ENCODE results near the gene KCTD16.

DNA sequence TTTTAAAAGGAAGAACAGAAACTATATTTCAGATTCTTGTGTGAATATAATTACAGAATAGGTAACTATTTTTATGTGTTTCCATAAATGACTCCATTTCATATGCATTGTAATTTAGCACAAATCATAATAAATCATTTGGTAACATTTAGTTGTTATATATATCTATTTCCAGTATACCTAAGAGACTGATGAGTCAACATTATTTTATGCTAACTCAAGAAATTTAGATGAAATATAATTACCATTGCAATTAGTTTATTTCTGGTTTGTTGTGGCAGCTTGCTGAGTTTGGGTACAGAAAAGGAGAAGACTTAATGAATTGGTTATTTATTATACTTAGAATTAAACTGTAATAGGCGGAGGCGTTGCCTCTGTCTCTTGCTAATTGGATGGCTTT lies 314.9 kb downstream of the KCTD16 start:
- TF ChIP-seq POLR2AphosphoS5 (IDR thresholded peaks at IDR 0.05; ENCODE audit: low read depth, low read length), result no peak
- no peak for TF ChIP-seq ELF1 (IDR thresholded peaks at IDR 0.05; ENCODE audit: borderline replicate concordance, low read depth)
- TF ChIP-seq, protein P1, sequence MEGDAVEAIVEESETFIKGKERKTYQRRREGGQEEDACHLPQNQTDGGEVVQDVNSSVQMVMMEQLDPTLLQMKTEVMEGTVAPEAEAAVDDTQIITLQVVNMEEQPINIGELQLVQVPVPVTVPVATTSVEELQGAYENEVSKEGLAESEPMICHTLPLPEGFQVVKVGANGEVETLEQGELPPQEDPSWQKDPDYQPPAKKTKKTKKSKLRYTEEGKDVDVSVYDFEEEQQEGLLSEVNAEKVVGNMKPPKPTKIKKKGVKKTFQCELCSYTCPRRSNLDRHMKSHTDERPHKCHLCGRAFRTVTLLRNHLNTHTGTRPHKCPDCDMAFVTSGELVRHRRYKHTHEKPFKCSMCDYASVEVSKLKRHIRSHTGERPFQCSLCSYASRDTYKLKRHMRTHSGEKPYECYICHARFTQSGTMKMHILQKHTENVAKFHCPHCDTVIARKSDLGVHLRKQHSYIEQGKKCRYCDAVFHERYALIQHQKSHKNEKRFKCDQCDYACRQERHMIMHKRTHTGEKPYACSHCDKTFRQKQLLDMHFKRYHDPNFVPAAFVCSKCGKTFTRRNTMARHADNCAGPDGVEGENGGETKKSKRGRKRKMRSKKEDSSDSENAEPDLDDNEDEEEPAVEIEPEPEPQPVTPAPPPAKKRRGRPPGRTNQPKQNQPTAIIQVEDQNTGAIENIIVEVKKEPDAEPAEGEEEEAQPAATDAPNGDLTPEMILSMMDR (IDR thresholded peaks at IDR 0.05 in 2 of 3, conservative IDR thresholded peaks at IDR 0.05 in 1 of 3; ENCODE audit: borderline replicate concordance in 1 of 3, insufficient read depth in 1 of 3, low read depth in 2 of 3, low read length in 2 of 3), result no peak
- TF ChIP-seq EZH2 (IDR thresholded peaks at IDR 0.05), result no peak
- no peak for TF ChIP-seq ZNF274 (IDR thresholded peaks at IDR 0.05; ENCODE audit: low read depth, low read length)
- TF ChIP-seq, protein P2, sequence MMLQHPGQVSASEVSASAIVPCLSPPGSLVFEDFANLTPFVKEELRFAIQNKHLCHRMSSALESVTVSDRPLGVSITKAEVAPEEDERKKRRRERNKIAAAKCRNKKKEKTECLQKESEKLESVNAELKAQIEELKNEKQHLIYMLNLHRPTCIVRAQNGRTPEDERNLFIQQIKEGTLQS (IDR thresholded peaks at IDR 0.05), result no peak
- no peak for TF ChIP-seq RAD21 (IDR thresholded peaks at IDR 0.05; ENCODE audit: low read depth)
- TF ChIP-seq CEBPB (IDR thresholded peaks at IDR 0.05; ENCODE audit: low read depth), result no peak
- no peak for TF ChIP-seq SP1 (IDR thresholded peaks at IDR 0.05; ENCODE audit: low read depth)

Measured in HCT116 (cell line).